ENCODE data around the gene TRAPPC3L. TPM values are rescaled to one million over a fixed set of nuclear protein-coding genes. Genes with fewer than 3 reads are reported as not detected.

TRAPPC3L gene
- polyA plus RNA-seq, 6 donors from 2014 or later = 0.24 to 0.84 (median 0.38) TPM; not detected in 3

DNA sequence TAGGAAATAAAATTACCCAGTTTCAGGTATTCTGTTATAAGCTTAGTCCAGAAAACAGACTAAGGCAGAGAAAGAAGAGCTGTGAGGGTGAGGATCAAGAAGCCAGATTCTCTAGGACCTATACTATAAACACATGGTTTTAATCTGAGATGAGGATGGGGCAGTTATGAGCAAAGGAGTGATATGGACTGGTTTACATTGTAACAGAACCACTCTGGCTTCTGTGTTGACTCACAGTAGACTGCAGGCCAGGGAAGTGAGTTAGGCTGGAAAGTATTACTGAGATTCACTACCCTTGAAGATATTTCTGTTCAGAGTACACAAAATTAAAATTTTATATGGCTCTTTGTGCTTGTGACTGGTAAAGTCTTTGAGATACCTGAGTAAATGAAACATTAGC lies 22.6 kb upstream of the TRAPPC3L start:
- Mint-ChIP-seq H3K4me3 (peak overlapping the region in 1 of 8 donors; percentile 33), H3K27me3 (peaks cover 9 to 26% (median 13%) of the 10 kb centered on the region in 3 donors), H3K9me3 (no peaks in the 10 kb centered on the region), H3K27ac (no peak overlapping the region), H3K36me3 (no peaks in the 10 kb centered on the region), H3K4me1 (peaks cover 26 to 31% (median 31%) of the 10 kb centered on the region in 3 donors)
- DNase-seq (no peak), ATAC-seq (ENCODE audit: low read depth in 2 of 2) (no peak)

DNA sequence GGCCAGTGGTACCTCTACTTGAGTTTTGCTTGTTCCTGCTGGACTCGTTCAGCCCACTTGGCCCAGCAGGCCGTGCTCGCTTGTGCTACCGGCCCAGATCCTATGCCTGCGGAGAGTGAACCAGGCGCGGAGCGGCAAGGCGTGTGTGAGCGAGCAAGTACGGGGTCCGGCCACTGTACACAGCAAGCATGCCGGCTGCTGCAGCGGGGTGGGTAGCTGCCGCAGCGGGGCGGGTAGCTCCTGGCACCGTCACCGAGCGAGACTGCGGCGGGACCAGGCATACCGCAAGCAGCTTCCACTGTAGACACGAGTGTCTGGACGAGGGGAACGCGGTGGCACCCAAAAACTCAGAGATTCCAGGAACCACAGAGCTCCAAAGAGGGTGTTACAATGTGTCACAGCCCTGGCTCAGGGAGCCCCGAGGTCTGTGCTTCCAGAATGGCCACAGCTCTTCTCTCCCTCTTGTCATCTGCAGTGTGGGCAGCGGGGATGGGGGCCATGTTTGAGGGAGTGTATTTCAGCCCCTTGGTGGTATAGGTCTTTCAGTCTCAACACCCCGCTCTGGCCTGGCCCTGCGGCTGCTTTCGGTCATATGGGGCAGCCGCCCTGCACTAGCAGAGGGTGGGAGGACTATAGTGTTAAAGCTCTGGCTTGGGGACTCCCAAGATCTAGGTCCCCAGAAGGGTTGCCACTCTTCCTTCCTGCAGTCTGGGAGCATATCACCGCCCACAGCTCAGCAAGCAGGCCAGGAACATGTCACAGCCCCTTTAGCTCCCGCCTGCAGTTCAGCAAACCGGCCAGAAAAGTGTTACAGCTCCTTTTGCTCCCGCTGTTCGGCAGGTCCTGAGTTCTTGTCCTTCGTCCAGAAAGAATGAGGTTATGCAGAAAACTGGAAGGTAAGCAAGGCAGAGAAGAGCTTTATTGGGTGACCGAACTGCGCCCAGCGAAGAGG lies 19.7 kb upstream of the TRAPPC3L start:
- no peaks in the 10 kb centered on the region for H3K36me3 Mint-ChIP-seq
- H3K4me1 Mint-ChIP-seq = peaks cover 5 to 7% (median 6%) of the 10 kb centered on the region in 3 donors
- no peaks in the 10 kb centered on the region for H3K9me3 Mint-ChIP-seq
- peak overlapping the region in 7 of 8 donors; percentile 8 to 69 (median 40) for H3K4me3 Mint-ChIP-seq
- DNase-seq (peak; percentile 3), ATAC-seq (ENCODE audit: low read depth in 2 of 2) (peak; percentile 52 to 61)
- H3K27ac Mint-ChIP-seq = no peak overlapping the region
- peaks cover 22 to 37% (median 26%) of the 10 kb centered on the region in 3 donors for H3K27me3 Mint-ChIP-seq

DNA sequence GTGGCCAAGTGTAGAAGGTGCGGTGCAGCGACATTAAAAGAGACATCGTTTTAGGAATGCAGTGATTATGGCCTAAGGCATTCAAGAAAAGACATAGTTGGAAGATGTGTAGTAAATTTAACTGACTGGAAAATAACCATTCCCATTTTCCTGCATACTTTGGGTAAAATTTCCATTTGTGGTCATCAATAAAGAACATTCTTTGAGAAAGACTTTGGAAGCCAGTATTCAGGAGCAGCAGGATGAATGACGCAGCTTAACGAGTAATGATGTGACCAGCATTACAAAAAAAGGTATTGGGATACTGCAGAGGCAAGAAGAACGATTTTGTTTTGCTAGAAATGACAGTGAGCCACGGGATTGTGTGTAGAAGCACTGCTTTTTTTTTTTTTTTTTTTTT lies 18.8 kb upstream of the TRAPPC3L start:
- DNase-seq = no peak
- Mint-ChIP-seq H3K9me3 (no peaks in the 10 kb centered on the region), H3K27me3 (peaks cover 22 to 37% (median 26%) of the 10 kb centered on the region in 3 donors), H3K4me1 (peaks cover 5 to 7% (median 6%) of the 10 kb centered on the region in 3 donors), H3K36me3 (no peaks in the 10 kb centered on the region), H3K4me3 (peak overlapping the region in 2 of 8 donors; percentile 38 to 49), H3K27ac (no peak overlapping the region)
- ATAC-seq (ENCODE audit: low read depth in 2 of 2) = no peak

DNA sequence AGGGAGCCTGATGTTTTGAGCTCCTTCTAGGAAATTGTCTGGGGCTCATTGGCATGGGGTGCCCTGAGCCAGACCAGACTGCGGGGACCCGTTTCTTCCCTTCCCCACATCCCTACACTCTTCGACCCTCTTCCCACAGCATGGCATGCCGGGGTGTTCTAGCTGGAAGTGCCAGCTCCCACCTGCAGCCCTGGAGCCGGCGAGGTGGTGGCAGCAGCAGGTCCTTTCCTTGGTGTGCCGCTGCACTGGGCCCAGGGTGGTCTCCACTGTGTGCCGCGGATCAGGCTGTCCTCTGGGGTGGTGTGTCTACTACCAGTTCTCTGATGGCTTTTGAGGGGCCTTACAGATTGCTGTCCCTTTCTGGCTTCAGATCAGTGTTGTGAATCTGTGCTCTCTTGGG lies 18.3 kb upstream of the TRAPPC3L start:
- Mint-ChIP-seq H3K4me1 (peaks cover 1 to 4% (median 2%) of the 10 kb centered on the region in 3 donors), H3K27me3 (peaks cover 22 to 37% (median 26%) of the 10 kb centered on the region in 3 donors), H3K9me3 (no peaks in the 10 kb centered on the region), H3K4me3 (peak overlapping the region in 2 of 8 donors; percentile 38 to 49), H3K36me3 (no peaks in the 10 kb centered on the region), H3K27ac (no peak overlapping the region)
- no peak for ATAC-seq (ENCODE audit: low read depth in 2 of 2)
- no peak for DNase-seq

DNA sequence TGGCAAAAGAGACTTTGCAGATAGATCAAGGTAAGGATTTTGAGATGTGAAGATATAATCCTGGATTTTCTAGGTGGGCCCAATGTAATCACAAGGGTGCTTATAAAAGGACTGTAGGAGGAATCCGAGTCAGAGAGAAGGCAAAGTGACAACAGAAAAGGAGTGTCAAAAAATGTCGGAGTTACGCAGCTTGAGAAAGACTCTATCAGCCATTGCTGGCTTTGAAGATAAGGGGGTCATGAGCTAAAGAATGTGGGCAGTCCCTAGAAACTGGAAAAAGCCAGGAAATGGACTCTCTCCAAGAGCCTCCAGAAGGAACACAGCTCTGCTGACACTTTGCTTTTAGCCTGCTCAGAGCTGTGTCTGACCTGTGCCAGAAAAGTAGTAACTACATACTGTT lies 17.1 kb upstream of the TRAPPC3L start:
- Mint-ChIP-seq H3K4me3 (no peak overlapping the region), H3K36me3 (no peaks in the 10 kb centered on the region)
- ATAC-seq (ENCODE audit: low read depth in 2 of 2) = no peak

DNA sequence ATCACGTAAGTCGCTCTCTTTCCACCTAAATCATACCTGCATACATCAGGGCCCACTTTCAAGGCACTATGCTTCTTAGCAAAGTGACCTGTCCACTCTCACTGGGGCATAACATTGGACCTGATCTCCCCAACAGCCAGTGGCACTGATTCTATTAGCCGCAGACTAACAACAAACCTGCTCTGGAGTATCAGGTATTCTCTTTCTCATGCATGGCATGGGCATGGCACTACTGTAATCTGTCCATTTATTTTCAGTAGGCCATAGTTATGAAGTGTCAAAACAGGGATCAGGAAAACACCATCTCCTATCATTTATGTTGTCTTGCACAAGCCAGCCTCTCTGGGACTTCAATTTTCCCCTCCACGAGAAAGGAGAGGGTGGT lies 16.5 kb upstream of the TRAPPC3L start:
- DNase-seq = no peak
- no peak overlapping the region for H3K27ac Mint-ChIP-seq
- H3K27me3 Mint-ChIP-seq = peaks cover 22 to 37% (median 26%) of the 10 kb centered on the region in 3 donors
- ATAC-seq (ENCODE audit: low read depth in 2 of 2) = no peak
- H3K36me3 Mint-ChIP-seq = no peaks in the 10 kb centered on the region
- H3K4me1 Mint-ChIP-seq = peaks cover 0 to 3% (median 0%) of the 10 kb centered on the region in 3 donors
- no peaks in the 10 kb centered on the region for H3K9me3 Mint-ChIP-seq
- H3K4me3 Mint-ChIP-seq = no peak overlapping the region

More for the DNA sequence above, 17.1 kb upstream of the TRAPPC3L start:
- DNase-seq = no peak
- Mint-ChIP-seq H3K27me3 (peaks cover 22 to 37% (median 26%) of the 10 kb centered on the region in 3 donors), H3K27ac (no peak overlapping the region), H3K9me3 (no peaks in the 10 kb centered on the region), H3K4me1 (peaks cover 0 to 3% (median 0%) of the 10 kb centered on the region in 3 donors)

DNA sequence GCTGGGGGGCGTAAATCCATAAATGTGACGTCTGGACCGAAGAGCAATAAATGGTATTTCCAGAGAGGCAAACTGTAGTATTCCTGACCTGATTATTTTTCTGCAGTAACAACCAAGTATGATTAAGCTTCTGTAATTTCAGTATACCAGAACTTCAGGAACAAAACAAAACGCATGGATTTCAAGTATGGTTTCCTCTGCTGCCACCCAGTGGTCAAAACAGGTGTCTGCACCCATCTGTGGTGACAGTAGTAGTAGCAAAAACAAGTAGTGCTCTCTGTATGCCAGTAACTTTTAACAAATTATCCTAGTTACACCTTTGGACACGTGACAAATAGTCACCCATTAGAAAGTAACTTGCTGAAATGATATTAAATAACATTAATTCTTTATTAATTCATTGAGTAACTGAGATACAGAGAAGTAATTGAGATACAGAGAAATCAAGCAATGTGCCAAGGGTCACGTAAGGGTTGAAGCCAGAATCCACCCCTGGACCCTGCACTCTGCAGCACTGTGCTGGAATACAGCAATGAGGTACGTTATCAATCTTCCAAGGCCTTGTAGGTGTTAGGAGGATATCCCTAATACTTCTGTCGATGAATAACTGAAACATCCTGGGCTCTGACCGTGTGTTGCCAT lies 16.0 kb upstream of the TRAPPC3L start:
- no peak overlapping the region for H3K27ac Mint-ChIP-seq
- DNase-seq (peak; percentile 56), ATAC-seq (ENCODE audit: low read depth in 2 of 2) (peak; percentile 62 to 77)
- H3K36me3 Mint-ChIP-seq = no peaks in the 10 kb centered on the region
- peaks cover 0 to 3% (median 0%) of the 10 kb centered on the region in 3 donors for H3K4me1 Mint-ChIP-seq
- H3K9me3 Mint-ChIP-seq = no peaks in the 10 kb centered on the region
- peak overlapping the region in 1 of 8 donors; percentile 27 for H3K4me3 Mint-ChIP-seq
- peaks cover 18 to 37% (median 26%) of the 10 kb centered on the region in 3 donors for H3K27me3 Mint-ChIP-seq

DNA sequence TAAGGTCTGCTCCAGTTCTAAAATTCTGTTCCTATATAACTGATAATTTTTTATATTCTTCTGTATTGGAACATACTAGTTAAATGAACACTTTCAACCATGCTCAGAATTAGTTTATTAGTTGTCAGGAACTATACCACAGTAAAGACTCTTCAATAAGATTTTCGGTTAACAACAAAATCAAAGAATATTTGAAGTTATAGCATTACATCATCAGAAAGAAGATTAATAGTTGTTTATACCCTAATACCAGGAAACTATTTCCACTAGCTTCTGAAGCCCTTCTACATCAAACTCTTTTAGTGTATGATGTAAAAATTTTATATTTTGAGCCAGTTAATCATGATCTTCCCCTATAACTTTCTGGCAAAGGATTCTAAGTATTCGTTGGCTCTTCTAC lies 14.6 kb upstream of the TRAPPC3L start:
- peaks cover 0 to 3% (median 0%) of the 10 kb centered on the region in 3 donors for H3K4me1 Mint-ChIP-seq
- no peak for DNase-seq
- no peak for ATAC-seq (ENCODE audit: low read depth in 2 of 2)
- peaks cover 18 to 29% (median 26%) of the 10 kb centered on the region in 3 donors for H3K27me3 Mint-ChIP-seq
- no peak overlapping the region for H3K27ac Mint-ChIP-seq
- no peak overlapping the region for H3K4me3 Mint-ChIP-seq
- no peaks in the 10 kb centered on the region for H3K36me3 Mint-ChIP-seq
- no peaks in the 10 kb centered on the region for H3K9me3 Mint-ChIP-seq

DNA sequence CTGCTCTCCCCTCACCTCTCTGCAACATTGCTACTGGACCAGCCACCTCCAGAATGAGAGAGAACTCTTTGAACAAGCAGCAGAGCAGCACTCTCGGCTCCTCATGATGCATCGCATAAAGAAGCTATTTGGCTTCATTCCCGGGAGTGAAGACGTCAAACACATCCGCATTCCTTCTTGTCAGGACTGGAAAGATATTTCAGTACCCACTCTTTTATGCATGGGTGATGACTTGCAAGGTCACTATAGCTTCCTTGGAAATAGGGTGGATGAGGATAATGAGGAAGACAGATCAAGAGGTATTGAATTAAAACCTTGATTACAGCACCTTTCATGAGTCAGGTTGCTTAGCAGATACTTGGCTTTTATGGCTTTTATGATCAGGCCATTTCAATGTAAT lies 12.4 kb upstream of the TRAPPC3L start:
- no peak overlapping the region for H3K27ac Mint-ChIP-seq
- H3K4me3 Mint-ChIP-seq = no peak overlapping the region
- DNase-seq (no peak), ATAC-seq (ENCODE audit: low read depth in 2 of 2) (no peak)
- peaks cover 16 to 23% (median 20%) of the 10 kb centered on the region in 3 donors for H3K27me3 Mint-ChIP-seq
- no peaks in the 10 kb centered on the region for H3K9me3 Mint-ChIP-seq
- H3K4me1 Mint-ChIP-seq = peaks cover 0 to 3% (median 0%) of the 10 kb centered on the region in 3 donors
- no peaks in the 10 kb centered on the region for H3K36me3 Mint-ChIP-seq

DNA sequence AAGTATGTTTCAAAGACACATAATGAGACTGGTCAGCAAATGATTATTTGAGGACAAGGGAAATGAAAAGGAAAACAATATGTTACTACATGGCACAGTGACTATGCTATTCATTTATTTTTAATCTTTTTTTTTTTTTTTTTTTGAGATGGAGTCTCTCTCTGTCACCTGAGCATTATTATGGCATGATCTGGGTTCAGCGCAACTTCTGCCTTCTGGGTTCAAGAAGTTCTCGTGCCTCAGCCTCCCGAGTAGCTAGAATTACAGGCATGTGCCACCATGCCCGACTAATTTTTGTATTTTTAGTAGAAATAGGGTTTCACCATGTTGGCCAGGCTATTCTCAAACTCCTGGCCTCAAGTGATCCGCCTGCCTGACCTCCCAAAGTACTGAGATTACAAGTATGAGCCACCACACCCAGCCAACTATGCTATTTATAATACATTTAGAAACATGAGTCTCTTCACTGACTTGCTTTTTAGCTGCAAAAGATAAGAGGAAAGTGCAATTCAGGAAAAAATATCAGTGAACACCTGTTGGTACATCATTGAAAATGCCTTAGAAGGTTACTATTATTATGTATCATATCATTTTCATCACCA lies 11.4 kb upstream of the TRAPPC3L start:
- Mint-ChIP-seq H3K4me1 (peaks cover 0 to 3% (median 0%) of the 10 kb centered on the region in 3 donors), H3K27me3 (peaks cover 8 to 15% (median 14%) of the 10 kb centered on the region in 3 donors), H3K27ac (peak overlapping the region in 1 of 6 donors; percentile 42), H3K4me3 (no peak overlapping the region), H3K36me3 (no peaks in the 10 kb centered on the region), H3K9me3 (no peaks in the 10 kb centered on the region)
- ATAC-seq (ENCODE audit: low read depth in 2 of 2) (no peak), DNase-seq (no peak)

DNA sequence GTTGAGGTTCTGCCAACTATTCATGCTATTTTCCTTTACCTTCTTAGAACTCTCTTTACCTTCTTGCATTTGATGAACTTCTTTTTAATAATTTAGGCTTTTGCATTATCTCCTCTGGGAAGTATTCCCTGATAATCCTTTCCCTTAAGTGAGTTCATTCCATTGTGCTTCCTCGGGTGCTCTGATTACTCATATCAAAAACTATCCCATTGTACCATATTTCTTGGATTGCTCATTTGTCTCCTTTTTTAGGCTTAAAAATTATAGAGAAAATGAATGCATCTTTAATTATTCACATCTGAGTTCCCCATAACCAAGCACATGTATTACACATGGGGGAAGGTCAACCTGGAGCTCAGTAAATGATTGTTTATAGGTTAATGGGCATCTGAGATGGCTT lies 10.6 kb upstream of the TRAPPC3L start:
- Mint-ChIP-seq H3K9me3 (no peaks in the 10 kb centered on the region), H3K4me1 (peaks cover 0 to under 1% (median 0%) of the 10 kb centered on the region in 3 donors), H3K27ac (no peak overlapping the region), H3K27me3 (peaks cover 3 to 17% (median 14%) of the 10 kb centered on the region in 3 donors), H3K4me3 (no peak overlapping the region), H3K36me3 (no peaks in the 10 kb centered on the region)
- no peak for DNase-seq
- no peak for ATAC-seq (ENCODE audit: low read depth in 2 of 2)

DNA sequence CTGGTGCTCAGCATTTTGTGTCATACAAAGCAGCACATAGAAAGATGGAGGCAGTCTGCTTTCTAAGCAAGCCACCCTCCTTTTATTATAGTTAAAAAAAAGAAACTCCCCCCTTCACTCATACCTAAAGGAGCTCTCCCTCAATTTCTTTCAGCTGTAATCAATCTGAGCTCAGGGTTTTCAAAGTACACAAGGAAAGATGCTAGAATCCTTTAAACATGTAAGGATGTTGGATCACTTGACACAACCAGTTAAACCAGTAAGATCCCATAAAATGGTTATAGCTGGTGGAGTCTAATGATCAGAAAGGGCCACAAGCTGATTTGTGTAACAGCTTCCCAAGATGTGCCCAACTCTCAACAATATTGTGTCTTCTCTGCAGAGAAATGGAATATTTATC lies 8.0 kb upstream of the TRAPPC3L start, which contains the start of gene CALHM4:
Gene CALHM4 (plus strand): TSS at position 301 of the 400 bp plus-strand sequence. CDS start 43 bp downstream, at position 344.
- Mint-ChIP-seq H3K4me3 (no peak within 1 kb of the TSS), H3K27ac (no peak within 1 kb of the TSS), H3K4me1 (no peaks in the 10 kb centered on the region), H3K36me3 (no peaks in the 10 kb centered on the region), H3K27me3 (peaks cover 3 to 25% (median 18%) of the 10 kb centered on the region in 3 donors), H3K9me3 (no peaks in the 10 kb centered on the region)
- ATAC-seq (ENCODE audit: low read depth in 2 of 2) = no peak
- no peak for DNase-seq

DNA sequence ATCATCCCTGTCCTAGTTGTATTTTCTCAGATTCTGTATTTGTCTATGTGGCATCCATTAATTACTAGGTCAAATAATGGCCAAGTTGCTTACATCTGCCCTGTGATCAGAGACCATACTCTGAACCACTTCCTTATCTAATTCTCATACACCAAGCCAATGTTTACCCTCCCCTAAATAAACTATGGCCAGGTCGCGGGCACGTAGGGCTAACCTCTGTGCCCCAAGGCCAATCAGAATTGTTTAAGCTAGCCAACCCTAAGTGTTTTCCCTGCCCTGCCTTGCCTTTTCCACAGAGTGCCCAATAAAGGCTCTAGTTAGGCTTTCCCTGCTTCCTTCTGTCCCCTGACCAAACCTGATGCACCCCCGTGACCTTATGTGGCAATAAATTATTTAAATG lies 5.3 kb upstream of the TRAPPC3L start:
- Mint-ChIP-seq H3K4me3 (no peak overlapping the region), H3K27me3 (peaks cover 8 to 37% (median 18%) of the 10 kb centered on the region in 3 donors), H3K36me3 (no peaks in the 10 kb centered on the region), H3K9me3 (no peaks in the 10 kb centered on the region), H3K27ac (no peak overlapping the region), H3K4me1 (no peaks in the 10 kb centered on the region)
- no peak for DNase-seq
- no peak for ATAC-seq (ENCODE audit: low read depth in 2 of 2)

All from naive B cell (primary cell).